Astrocyte of the cerebellum (primary cell): Measurements from ENCODE around the gene CDK14.

Experiments
- DNase-seq: peaks from one replicate; pipeline ENCODE4 v3.0.0-alpha.2; 2011; ENCODE audit warnings: low read depth
- H3K4me3 ChIP-seq: 2 replicates; pipeline ENCODE4 v1.5.1; 2011; ENCODE audit warnings: mild to moderate bottlenecking, low read depth, low read length, moderate library complexity
- in situ Hi-C: cut with HindIII; loops from 2 replicates; pipeline ENCODE4 v1.10.0; 2017; ENCODE audit warnings: low sequenced_read_pairs
- TF ChIP-seq, protein P1 (sequence below): IDR thresholded peaks from 2 replicates; pipeline ENCODE4 v1.5.1; 2012; ENCODE audit warnings: low read length, low read depth, moderate library complexity, mild to moderate bottlenecking; ENCODE audit errors: missing control alignments

The CDK14 gene

GRCh38 chr7:90758933-90759562, 162.9 kb downstream of the CDK14 start:
- H3K4me3 ChIP-seq, result no peak overlapping the region
- no peak for DNase-seq
- in situ Hi-C loops, result loop anchor here (5.0 kb wide), 1 partner anchor 42 kb away; no protein-coding TSS in a partner anchor
- TF ChIP-seq, protein P1, sequence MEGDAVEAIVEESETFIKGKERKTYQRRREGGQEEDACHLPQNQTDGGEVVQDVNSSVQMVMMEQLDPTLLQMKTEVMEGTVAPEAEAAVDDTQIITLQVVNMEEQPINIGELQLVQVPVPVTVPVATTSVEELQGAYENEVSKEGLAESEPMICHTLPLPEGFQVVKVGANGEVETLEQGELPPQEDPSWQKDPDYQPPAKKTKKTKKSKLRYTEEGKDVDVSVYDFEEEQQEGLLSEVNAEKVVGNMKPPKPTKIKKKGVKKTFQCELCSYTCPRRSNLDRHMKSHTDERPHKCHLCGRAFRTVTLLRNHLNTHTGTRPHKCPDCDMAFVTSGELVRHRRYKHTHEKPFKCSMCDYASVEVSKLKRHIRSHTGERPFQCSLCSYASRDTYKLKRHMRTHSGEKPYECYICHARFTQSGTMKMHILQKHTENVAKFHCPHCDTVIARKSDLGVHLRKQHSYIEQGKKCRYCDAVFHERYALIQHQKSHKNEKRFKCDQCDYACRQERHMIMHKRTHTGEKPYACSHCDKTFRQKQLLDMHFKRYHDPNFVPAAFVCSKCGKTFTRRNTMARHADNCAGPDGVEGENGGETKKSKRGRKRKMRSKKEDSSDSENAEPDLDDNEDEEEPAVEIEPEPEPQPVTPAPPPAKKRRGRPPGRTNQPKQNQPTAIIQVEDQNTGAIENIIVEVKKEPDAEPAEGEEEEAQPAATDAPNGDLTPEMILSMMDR, result no peak

GRCh38 chr7:90759710-90760109, 163.6 kb downstream of the CDK14 start:
- TF ChIP-seq, protein P1, result no peak
- in situ Hi-C loops, result loop anchor here (5.0 kb wide), 1 partner anchor 42 kb away; no protein-coding TSS in a partner anchor
- no peak overlapping the region for H3K4me3 ChIP-seq
- DNase-seq, result no peak

- no peak for DNase-seq
- no peak overlapping the region for H3K4me3 ChIP-seq
- TF ChIP-seq, protein P1, result no peak
- in situ Hi-C loops, result no loop called here
These were observed 164.8 kb downstream of the CDK14 start for GRCh38 chr7:90760892-90761291.

DNA sequence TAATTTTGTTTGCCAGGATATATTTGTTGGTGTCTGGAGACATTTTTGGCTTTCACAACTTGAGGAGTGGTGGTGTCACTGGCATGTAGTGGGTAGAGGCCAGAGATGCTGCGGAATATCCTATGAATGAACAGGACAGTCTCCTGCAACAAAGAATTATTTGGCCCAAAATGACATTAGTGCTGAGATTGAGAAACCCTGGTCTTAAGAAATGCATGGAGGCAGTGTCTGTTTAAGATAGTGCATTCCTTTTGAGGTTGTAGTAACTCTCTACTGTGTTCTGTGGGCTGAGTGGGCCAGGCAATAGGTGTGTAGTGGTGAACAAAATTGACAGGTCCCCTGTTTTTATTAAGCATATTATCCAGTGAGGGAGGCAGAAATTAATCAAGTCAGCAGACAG, 165.5 kb downstream of the CDK14 start:
- in situ Hi-C loops, result no loop called here
- TF ChIP-seq, protein P1, result no peak
- DNase-seq, result no peak

GRCh38 chr7:90763108-90763507, 167.0 kb downstream of the CDK14 start:
- DNase-seq, result no peak
- H3K4me3 ChIP-seq, result no peak overlapping the region
- in situ Hi-C loops, result no loop called here
- TF ChIP-seq, protein P1, result no peak

More for the DNA sequence above, 165.5 kb downstream of the CDK14 start:
- H3K4me3 ChIP-seq, result no peak overlapping the region

DNA sequence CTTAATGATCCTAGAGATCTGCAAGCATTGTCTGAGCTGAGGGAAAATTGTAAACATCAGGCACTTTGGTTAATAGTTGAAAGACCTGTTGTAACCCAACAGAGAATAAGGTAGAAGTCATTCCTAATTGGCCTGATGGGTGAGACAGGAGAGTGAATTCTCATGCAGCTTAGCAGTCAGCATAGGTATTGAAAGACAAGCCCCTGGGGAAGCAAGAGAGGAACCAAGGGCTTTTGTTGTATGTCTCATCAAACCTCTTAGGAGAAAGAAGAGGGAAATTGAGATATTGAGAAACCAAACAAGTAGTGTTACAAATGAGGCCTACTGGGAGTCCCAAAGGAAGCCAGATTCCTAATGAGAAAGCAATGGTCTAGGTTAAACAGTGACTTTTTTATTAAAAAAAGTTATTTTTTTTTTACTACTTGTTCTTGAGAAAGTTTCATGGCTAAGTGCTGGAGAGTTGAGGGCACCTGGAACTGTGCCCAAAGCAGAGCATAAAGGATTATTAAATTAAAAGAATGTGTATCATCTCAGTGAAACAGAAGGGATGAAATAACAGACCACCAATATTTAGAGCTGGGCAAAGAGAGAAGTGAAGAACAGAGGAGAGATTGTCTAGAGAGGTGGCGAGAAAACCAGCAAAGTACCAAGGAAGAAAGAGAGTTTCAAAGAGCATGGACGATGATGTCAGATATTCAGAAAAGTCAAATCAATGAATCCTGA, 168.9 kb downstream of the CDK14 start:
- DNase-seq, result no peak
- H3K4me3 ChIP-seq, result no peak overlapping the region
- in situ Hi-C loops, result no loop called here
- TF ChIP-seq, protein P1, result no peak
